ENCODE measurements around the gene TGFBRAP1. TPM values are rescaled to one million over a fixed set of nuclear protein-coding genes. Genes with fewer than 3 reads are reported as not detected.

The TGFBRAP1 gene
- total and polyA plus RNA-seq, 4 experiments from 2014 or later, result 19.9 to 27.4 (median 20.8) TPM

GRCh38 chr2:105325389-105325963 lies 4.1 kb downstream of the TGFBRAP1 start:
- peaks cover 5% of the 10 kb centered on the region for H3K36me3 ChIP-seq (ENCODE audit: insufficient read depth, low read length)
- Mint-ChIP-seq H3K4me1 (peaks cover 39 to 60% (median 54%) of the 10 kb centered on the region in 4 donors), H3K27me3 (no peaks in the 10 kb centered on the region), H3K4me3 (no peak overlapping the region), H3K36me3 (peaks cover 0 to 18% of the 10 kb centered on the region in 2 donors), H3K9me3 (no peaks in the 10 kb centered on the region), H3K27ac (peak overlapping the region in 3 of 7 donors; percentile 5 to 38 (median 21))
- H3K27ac ChIP-seq (ENCODE audit: low read depth, low read length), result no peak overlapping the region
- POLR2A ChIA-PET (ENCODE audit: partially characterized antibody), result no interaction called here
- peaks cover 26% of the 10 kb centered on the region for H3K4me1 ChIP-seq (ENCODE audit: insufficient read depth, low read length)
- H3K4me3 ChIP-seq (ENCODE audit: low read length in 2 of 2), result no peak overlapping the region
- intact Hi-C loops (cut with micrococcal nuclease), result no loop called here
- no peak for DNase-seq
- H3K27me3 ChIP-seq (ENCODE audit: insufficient read depth, low read length), result no peaks in the 10 kb centered on the region
- H3K9me3 ChIP-seq (ENCODE audit: control insufficient read depth in 1 of 2, low read length in 2 of 2), result no peaks in the 10 kb centered on the region
- CTCF ChIA-PET (ENCODE audit: partially characterized antibody), result no interaction called here

GRCh38 chr2:105324732-105325131 lies 4.8 kb downstream of the TGFBRAP1 start:
- H3K4me1 Mint-ChIP-seq, result peaks cover 39 to 57% (median 51%) of the 10 kb centered on the region in 4 donors

GRCh38 chr2:105324101-105324500 lies 5.4 kb downstream of the TGFBRAP1 start:
- H3K9me3 ChIP-seq (ENCODE audit: control insufficient read depth in 1 of 2, low read length in 2 of 2), result no peaks in the 10 kb centered on the region
- no peaks in the 10 kb centered on the region for H3K27me3 ChIP-seq (ENCODE audit: insufficient read depth, low read length)
- peaks cover 0 to 18% of the 10 kb centered on the region in 2 donors for H3K36me3 Mint-ChIP-seq
- peaks cover 20% of the 10 kb centered on the region for H3K4me1 ChIP-seq (ENCODE audit: insufficient read depth, low read length)
- H3K4me1 Mint-ChIP-seq, result peaks cover 37 to 54% (median 49%) of the 10 kb centered on the region in 4 donors
- ChIA-PET CTCF (ENCODE audit: partially characterized antibody) (no interaction called here), POLR2A (ENCODE audit: partially characterized antibody) (no interaction called here)
- H3K36me3 ChIP-seq (ENCODE audit: insufficient read depth, low read length), result peaks cover 5% of the 10 kb centered on the region
- no peak overlapping the region for H3K27ac ChIP-seq (ENCODE audit: low read depth, low read length)
- no peaks in the 10 kb centered on the region for H3K9me3 Mint-ChIP-seq
- intact Hi-C loops (cut with micrococcal nuclease), result no loop called here
- H3K4me3 ChIP-seq (ENCODE audit: low read length in 2 of 2), result no peak overlapping the region
- H3K4me3 Mint-ChIP-seq, result no peak overlapping the region
- peak overlapping the region in 2 of 7 donors; percentile 15 to 48 for H3K27ac Mint-ChIP-seq
- DNase-seq, result no peak
- H3K27me3 Mint-ChIP-seq, result no peaks in the 10 kb centered on the region

More at GRCh38 chr2:105324732-105325131, 4.8 kb downstream of the TGFBRAP1 start:
- Mint-ChIP-seq H3K36me3 (peaks cover 0 to 18% of the 10 kb centered on the region in 2 donors), H3K4me3 (no peak overlapping the region), H3K27me3 (no peaks in the 10 kb centered on the region), H3K9me3 (no peaks in the 10 kb centered on the region), H3K27ac (peak overlapping the region in 3 of 7 donors; percentile 15 to 60 (median 21))
- no peak overlapping the region for H3K4me3 ChIP-seq (ENCODE audit: low read length in 2 of 2)
- ChIA-PET POLR2A (ENCODE audit: partially characterized antibody) (no interaction called here), CTCF (ENCODE audit: partially characterized antibody) (no interaction called here)
- no peak overlapping the region for H3K27ac ChIP-seq (ENCODE audit: low read depth, low read length)
- peaks cover 5% of the 10 kb centered on the region for H3K36me3 ChIP-seq (ENCODE audit: insufficient read depth, low read length)
- H3K9me3 ChIP-seq (ENCODE audit: control insufficient read depth in 1 of 2, low read length in 2 of 2), result no peaks in the 10 kb centered on the region
- no peaks in the 10 kb centered on the region for H3K27me3 ChIP-seq (ENCODE audit: insufficient read depth, low read length)
- no peak for DNase-seq
- intact Hi-C loops (cut with micrococcal nuclease), result no loop called here
- peaks cover 20% of the 10 kb centered on the region for H3K4me1 ChIP-seq (ENCODE audit: insufficient read depth, low read length)

- Mint-ChIP-seq H3K36me3 (peaks cover 4 to 18% of the 10 kb centered on the region in 2 donors), H3K27me3 (no peaks in the 10 kb centered on the region), H3K4me1 (peaks cover 30 to 49% (median 44%) of the 10 kb centered on the region in 4 donors), H3K27ac (peak overlapping the region in 3 of 7 donors; percentile 15 to 83 (median 48)), H3K4me3 (no peak overlapping the region), H3K9me3 (no peaks in the 10 kb centered on the region)
- Histone ChIP-seq H3K27ac (ENCODE audit: low read depth, low read length) (no peak overlapping the region), H3K36me3 (ENCODE audit: insufficient read depth, low read length) (peaks cover 5% of the 10 kb centered on the region), H3K4me1 (ENCODE audit: insufficient read depth, low read length) (peaks cover 15% of the 10 kb centered on the region), H3K27me3 (ENCODE audit: insufficient read depth, low read length) (no peaks in the 10 kb centered on the region), H3K4me3 (ENCODE audit: low read length in 2 of 2) (no peak overlapping the region), H3K9me3 (ENCODE audit: control insufficient read depth in 1 of 2, low read length in 2 of 2) (no peaks in the 10 kb centered on the region)
- DNase-seq, result no peak
- intact Hi-C loops (cut with micrococcal nuclease), result no loop called here
- POLR2A ChIA-PET (ENCODE audit: partially characterized antibody), result interaction anchor here (1.2 kb wide), 1 partner anchor 9 kb away, joined by 3 read pairs; no protein-coding TSS in a partner anchor
- CTCF ChIA-PET (ENCODE audit: partially characterized antibody), result no interaction called here
Observed at GRCh38 chr2:105323111-105323510, 6.4 kb downstream of the TGFBRAP1 start.

GRCh38 chr2:105321875-105322646 lies 7.5 kb downstream of the TGFBRAP1 start:
- Histone ChIP-seq H3K27me3 (ENCODE audit: insufficient read depth, low read length) (no peaks in the 10 kb centered on the region), H3K9me3 (ENCODE audit: control insufficient read depth in 1 of 2, low read length in 2 of 2) (no peaks in the 10 kb centered on the region), H3K4me3 (ENCODE audit: low read length in 2 of 2) (no peak overlapping the region), H3K36me3 (ENCODE audit: insufficient read depth, low read length) (peaks cover 5% of the 10 kb centered on the region), H3K27ac (ENCODE audit: low read depth, low read length) (no peak overlapping the region), H3K4me1 (ENCODE audit: insufficient read depth, low read length) (peaks cover 5% of the 10 kb centered on the region)
- intact Hi-C loops (cut with micrococcal nuclease), result no loop called here
- peaks cover 12 to 21% of the 10 kb centered on the region in 2 donors for H3K36me3 Mint-ChIP-seq
- no peak overlapping the region for H3K4me3 Mint-ChIP-seq
- DNase-seq, result no peak
- ChIA-PET CTCF (ENCODE audit: partially characterized antibody) (no interaction called here), POLR2A (ENCODE audit: partially characterized antibody) (interaction anchor here (1.2 kb wide), 1 partner anchor 8 kb away, joined by 3 read pairs; no protein-coding TSS in a partner anchor)
- peaks cover 31 to 50% (median 44%) of the 10 kb centered on the region in 4 donors for H3K4me1 Mint-ChIP-seq
- no peak overlapping the region for H3K27ac Mint-ChIP-seq
- no peaks in the 10 kb centered on the region for H3K9me3 Mint-ChIP-seq
- H3K27me3 Mint-ChIP-seq, result no peaks in the 10 kb centered on the region

- Histone ChIP-seq H3K27me3 (ENCODE audit: insufficient read depth, low read length) (no peaks in the 10 kb centered on the region), H3K36me3 (ENCODE audit: insufficient read depth, low read length) (peaks cover 5% of the 10 kb centered on the region), H3K9me3 (ENCODE audit: control insufficient read depth in 1 of 2, low read length in 2 of 2) (no peaks in the 10 kb centered on the region), H3K4me1 (ENCODE audit: insufficient read depth, low read length) (peaks cover 5% of the 10 kb centered on the region), H3K4me3 (ENCODE audit: low read length in 2 of 2) (no peak overlapping the region), H3K27ac (ENCODE audit: low read depth, low read length) (no peak overlapping the region)
- DNase-seq, result no peak
- Mint-ChIP-seq H3K9me3 (no peaks in the 10 kb centered on the region), H3K4me3 (no peak overlapping the region), H3K27ac (peak overlapping the region in 2 of 7 donors; percentile 53 to 63), H3K36me3 (peaks cover 12 to 20% of the 10 kb centered on the region in 2 donors), H3K4me1 (peaks cover 27 to 51% (median 47%) of the 10 kb centered on the region in 4 donors), H3K27me3 (no peaks in the 10 kb centered on the region)
- ChIA-PET POLR2A (ENCODE audit: partially characterized antibody) (no interaction called here), CTCF (ENCODE audit: partially characterized antibody) (interaction anchor here (0.9 to 1.4 kb wide), 2 partner anchors 10 to 81 kb away, joined by 3 to 4 read pairs; no protein-coding TSS in a partner anchor)
- intact Hi-C loops (cut with micrococcal nuclease), result no loop called here
Observed at GRCh38 chr2:105320651-105321215, 8.8 kb downstream of the TGFBRAP1 start.

- peak overlapping the region in 1 of 7 donors; percentile 25 for H3K27ac Mint-ChIP-seq
- CTCF ChIA-PET (ENCODE audit: partially characterized antibody), result no interaction called here
Observed at GRCh38 chr2:105317937-105318336, 11.6 kb downstream of the TGFBRAP1 start.

More at GRCh38 chr2:105317937-105318336, 11.6 kb downstream of the TGFBRAP1 start:
- Histone ChIP-seq H3K27me3 (ENCODE audit: insufficient read depth, low read length) (no peaks in the 10 kb centered on the region), H3K9me3 (ENCODE audit: control insufficient read depth in 1 of 2, low read length in 2 of 2) (no peaks in the 10 kb centered on the region), H3K4me3 (ENCODE audit: low read length in 2 of 2) (no peak overlapping the region), H3K36me3 (ENCODE audit: insufficient read depth, low read length) (peaks cover 5% of the 10 kb centered on the region), H3K27ac (ENCODE audit: low read depth, low read length) (no peak overlapping the region), H3K4me1 (ENCODE audit: insufficient read depth, low read length) (peaks cover 8% of the 10 kb centered on the region)
- Mint-ChIP-seq H3K27me3 (no peaks in the 10 kb centered on the region), H3K9me3 (no peaks in the 10 kb centered on the region), H3K4me3 (no peak overlapping the region), H3K36me3 (peaks cover 10 to 12% of the 10 kb centered on the region in 2 donors), H3K4me1 (peaks cover 24 to 42% (median 37%) of the 10 kb centered on the region in 4 donors)
- DNase-seq, result no peak
- POLR2A ChIA-PET (ENCODE audit: partially characterized antibody), result no interaction called here
- intact Hi-C loops (cut with micrococcal nuclease), result no loop called here

All from CD4-positive, alpha-beta memory T cell (primary cell).